Skin of body (tissue), 2 donors: ENCODE results near the gene SPACA4. TPM values are rescaled to one million over a fixed set of nuclear protein-coding genes. Genes with fewer than 3 reads are reported as not detected.
"Not testable (repeated sequence)": the region's sequence is repeated elsewhere in the genome, so short reads cannot be mapped to it uniquely, and the experiment has no call there.

ENCODE experiments used
- DNase-seq: peaks from one replicate; lab custom pipeline; 2025; lab: John Stamatoyannopoulos, UW
- total RNA-seq: library from RNA; depleted of rRNA; stranded (reverse); fragments of >200 nt; gene quantifications from one replicate; pipeline ENCODE4 v1.2.3, GENCODE V29; 2014

Gene SPACA4
- total RNA-seq, 1 donor from 2014 or later, result 0.20 TPM

DNA sequence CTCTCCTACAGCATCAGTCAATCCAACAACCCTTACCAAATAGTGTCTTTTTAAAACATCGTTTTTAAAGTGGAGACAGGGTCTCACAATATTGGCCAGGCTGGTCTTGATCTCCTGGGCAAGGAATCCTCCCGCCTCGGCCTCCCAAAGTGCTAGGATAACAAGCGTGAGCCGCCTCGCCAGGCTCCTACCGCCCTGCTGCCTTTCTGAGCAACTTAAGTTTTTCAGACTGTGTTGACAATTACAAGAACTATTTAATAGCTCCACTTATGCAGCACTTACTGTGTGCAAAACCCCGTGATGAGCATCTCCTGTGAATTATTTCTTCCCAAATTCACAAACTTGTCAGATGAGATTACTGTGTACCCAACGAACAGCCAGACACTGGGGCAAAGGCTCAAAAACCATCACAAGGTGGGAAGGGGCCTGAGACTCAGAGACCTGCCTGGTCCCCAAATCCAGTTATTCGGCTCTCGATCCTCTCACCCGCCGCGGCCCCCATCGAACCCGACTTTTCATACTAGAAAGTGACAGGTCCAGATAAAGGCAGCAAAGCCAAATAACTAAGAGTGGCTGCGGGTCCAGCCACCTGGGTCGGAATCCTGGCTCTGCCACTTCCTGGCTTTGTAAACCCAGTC lies 11.9 kb downstream of the SPACA4 start:
- DNase-seq, result no peak

DNA sequence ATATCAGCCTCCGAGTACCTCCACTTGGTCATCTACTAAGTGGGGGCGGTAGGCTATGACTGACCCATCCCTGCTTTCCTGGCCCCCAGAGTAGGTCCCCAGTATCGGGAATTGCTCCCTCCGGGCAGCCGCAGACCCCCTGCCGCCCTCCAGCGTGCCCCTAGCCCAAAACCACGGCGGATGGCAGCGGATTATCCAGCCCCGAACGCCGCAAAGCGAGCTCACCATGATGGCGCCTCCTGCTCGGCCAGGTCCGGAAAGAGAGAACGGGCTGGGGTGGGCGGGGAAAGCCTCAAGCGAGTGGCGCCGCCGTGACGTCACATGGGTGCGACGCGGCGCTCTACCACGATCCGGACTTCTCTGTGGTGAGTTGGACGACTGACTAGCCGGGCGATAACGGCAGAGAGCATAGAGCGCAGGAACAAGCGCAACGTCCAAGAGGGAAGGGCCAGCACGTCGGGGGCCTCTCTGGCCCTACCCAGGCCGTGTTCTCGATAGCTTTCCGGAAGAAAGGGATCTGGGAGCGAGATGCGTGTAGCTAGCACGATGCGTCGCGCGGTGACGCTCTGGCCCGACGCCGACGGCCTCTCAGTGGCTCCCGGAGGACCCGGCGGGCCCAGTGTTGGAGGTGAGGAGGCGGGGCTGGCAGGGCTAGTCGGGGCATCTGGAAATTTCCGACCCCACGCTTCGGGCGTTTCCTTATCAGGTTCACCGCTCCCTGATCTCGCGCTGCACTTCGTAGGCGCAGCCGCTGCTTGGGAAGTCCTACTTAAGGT lies 12.6 kb downstream of the SPACA4 start, which contains the start of the genes RPL18 and SPHK2:
Gene RPL18, minus strand, starts transcription at position 263 of the 776 bp plus-strand sequence. Its CDS starts 35 bp downstream, at position 228.
Gene SPHK2, plus strand, starts transcription at position 591 of the 776 bp plus-strand sequence. CDS start 1,009 bp downstream, outside the sequence.
- peak; percentile 100 for DNase-seq

- DNase-seq, result no peak
Observed at GRCh38 chr19:48619692-48620585, 13.4 kb downstream of the SPACA4 start.

DNA sequence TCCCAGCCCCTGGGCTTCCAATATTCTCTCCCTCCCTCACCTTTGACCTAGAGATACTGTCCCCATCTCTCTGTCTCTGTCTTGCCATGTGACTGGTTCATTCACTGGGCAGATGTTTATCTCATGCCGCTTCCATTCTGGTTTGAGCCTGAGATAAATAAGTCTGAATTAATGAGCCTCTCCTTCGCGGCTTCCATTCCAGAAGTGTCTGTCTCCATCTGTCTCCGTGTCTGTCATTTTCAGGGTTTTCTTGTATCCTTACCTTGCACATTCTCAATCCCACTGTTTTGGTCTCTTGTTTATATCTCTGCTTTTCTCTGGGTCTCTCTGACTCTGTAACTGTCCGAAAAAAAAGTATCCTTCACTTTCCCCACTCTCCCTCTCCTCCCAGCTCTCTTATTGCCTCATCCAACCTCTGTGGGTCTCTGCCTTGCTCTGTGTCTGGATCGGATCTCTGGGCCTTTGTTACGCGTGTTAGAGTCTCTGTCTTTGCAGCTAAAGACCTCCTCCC lies 17.1 kb downstream of the SPACA4 start:
- DNase-seq, result no peak

DNA sequence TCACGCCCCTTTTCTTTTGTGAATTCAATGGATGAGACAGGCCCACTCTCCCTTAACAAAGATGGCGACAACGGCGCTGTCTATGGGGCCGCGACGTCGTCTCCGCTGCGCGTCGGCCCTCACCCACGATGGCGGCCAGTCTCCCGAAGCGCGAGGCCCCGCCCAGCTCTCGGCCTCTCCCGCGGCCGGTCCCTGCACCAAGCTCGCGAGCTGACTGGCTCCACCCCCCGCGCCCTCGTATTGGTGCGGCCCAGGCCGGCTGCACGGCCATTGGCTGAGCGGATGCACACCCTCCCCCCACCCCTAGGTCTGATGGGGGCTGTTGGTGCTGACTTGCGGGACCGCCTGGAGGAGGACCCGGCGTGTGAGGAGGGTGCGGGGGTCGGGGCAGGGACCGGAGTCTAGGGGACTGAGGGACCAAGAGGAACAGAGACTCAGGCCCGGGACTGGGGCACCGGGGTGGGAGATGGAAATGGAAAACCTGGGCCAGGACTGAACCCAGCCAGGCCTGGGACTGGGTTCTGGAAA lies 17.6 kb downstream of the SPACA4 start:
- DNase-seq, result peak; percentile 97

- no peak for DNase-seq
Observed at GRCh38 chr19:48624791-48625723, 18.5 kb downstream of the SPACA4 start.

DNA sequence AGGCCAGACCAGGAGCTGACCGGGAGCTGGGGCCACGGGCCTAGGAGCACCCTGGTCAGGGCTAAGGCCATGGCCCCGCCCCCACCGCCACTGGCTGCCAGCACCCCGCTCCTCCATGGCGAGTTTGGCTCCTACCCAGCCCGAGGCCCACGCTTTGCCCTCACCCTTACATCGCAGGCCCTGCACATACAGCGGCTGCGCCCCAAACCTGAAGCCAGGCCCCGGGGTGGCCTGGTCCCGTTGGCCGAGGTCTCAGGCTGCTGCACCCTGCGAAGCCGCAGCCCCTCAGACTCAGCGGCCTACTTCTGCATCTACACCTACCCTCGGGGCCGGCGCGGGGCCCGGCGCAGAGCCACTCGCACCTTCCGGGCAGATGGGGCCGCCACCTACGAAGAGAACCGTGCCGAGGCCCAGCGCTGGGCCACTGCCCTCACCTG lies 19.4 kb downstream of the SPACA4 start:
- DNase-seq, result no peak

DNA sequence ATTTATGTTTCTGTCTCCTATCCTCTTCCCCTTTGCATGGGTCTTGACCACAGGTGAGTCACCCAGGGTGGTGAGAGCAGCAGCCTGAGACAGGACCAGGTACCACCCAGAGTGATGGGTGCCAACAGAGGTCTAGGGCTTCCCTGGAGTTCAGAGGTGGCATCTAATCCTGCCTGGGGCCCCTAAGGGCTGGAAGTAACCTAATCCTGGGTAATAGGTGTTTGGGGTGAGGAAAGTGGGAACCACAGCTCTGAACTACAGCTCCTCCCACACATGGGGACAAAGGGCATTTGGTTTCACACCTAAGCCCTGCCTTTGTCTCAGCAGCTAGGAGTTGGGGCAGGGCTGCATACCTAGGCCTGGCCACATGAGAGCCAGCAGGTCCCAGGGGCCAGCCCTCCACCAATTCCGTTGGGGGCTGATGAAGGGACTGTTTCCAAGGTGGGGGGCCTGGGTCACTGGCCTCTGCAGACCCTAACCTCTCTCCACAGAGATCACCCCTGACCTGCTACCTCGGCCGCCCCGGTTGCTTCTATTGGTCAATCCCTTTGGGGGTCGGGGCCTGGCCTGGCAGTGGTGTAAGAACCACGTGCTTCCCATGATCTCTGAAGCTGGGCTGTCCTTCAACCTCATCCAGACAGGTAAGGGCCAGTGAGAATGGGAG lies 20.8 kb downstream of the SPACA4 start:
- DNase-seq, result no peak

DNA sequence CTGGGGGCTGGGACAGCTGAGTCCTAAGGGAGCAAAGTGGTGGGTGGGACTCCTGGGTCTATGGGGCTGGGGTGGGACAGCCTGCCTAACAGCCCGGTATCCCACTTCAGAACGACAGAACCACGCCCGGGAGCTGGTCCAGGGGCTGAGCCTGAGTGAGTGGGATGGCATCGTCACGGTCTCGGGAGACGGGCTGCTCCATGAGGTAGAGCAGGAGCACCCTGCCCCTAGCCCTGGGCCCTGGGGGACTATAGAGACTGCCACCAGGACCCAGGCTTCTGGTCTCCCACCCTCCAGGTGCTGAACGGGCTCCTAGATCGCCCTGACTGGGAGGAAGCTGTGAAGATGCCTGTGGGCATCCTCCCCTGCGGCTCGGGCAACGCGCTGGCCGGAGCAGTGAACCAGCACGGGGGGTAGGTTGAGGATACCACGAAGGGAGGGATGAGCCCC lies 21.3 kb downstream of the SPACA4 start:
- DNase-seq, result no peak

DNA sequence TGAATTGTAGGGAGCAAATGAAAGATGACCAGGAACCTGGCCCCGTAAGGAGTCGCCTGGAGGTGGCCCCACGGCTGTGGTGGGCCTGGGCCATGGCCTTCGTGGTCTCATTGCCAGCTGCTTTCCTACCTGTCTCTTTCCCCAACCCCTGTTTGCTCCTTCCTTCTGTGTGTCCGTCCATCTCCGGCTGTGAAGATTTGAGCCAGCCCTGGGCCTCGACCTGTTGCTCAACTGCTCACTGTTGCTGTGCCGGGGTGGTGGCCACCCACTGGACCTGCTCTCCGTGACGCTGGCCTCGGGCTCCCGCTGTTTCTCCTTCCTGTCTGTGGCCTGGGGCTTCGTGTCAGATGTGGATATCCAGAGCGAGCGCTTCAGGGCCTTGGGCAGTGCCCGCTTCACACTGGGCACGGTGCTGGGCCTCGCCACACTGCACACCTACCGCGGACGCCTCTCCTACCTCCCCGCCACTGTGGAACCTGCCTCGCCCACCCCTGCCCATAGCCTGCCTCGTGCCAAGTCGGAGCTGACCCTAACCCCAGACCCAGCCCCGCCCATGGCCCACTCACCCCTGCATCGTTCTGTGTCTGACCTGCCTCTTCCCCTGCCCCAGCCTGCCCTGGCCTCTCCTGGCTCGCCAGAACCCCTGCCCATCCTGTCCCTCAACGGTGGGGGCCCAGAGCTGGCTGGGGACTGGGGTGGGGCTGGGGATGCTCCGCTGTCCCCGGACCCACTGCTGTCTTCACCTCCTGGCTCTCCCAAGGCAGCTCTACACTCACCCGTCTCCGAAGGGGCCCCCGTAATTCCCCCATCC lies 22.1 kb downstream of the SPACA4 start:
- no peak for DNase-seq

- DNase-seq, result no peak
Observed at GRCh38 chr19:48629297-48629598, 22.7 kb downstream of the SPACA4 start.

DNA sequence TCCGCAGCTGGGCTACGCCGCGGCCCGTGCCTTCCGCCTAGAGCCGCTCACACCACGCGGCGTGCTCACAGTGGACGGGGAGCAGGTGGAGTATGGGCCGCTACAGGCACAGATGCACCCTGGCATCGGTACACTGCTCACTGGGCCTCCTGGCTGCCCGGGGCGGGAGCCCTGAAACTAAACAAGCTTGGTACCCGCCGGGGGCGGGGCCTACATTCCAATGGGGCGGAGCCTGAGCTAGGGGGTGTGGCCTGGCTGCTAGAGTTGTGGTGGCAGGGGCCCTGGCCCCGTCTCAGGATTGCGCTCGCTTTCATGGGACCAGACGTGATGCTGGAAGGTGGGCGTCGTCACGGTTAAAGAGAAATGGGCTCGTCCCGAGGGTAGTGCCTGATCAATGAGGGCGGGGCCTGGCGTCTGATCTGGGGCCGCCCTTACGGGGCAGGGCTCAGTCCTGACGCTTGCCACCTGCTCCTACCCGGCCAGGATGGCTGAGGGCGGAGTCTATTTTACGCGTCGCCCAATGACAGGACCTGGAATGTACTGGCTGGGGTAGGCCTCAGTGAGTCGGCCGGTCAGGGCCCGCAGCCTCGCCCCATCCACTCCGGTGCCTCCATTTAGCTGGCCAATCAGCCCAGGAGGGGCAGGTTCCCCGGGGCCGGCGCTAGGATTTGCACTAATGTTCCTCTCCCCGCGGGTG lies 23.2 kb downstream of the SPACA4 start:
- no peak for DNase-seq

DNA sequence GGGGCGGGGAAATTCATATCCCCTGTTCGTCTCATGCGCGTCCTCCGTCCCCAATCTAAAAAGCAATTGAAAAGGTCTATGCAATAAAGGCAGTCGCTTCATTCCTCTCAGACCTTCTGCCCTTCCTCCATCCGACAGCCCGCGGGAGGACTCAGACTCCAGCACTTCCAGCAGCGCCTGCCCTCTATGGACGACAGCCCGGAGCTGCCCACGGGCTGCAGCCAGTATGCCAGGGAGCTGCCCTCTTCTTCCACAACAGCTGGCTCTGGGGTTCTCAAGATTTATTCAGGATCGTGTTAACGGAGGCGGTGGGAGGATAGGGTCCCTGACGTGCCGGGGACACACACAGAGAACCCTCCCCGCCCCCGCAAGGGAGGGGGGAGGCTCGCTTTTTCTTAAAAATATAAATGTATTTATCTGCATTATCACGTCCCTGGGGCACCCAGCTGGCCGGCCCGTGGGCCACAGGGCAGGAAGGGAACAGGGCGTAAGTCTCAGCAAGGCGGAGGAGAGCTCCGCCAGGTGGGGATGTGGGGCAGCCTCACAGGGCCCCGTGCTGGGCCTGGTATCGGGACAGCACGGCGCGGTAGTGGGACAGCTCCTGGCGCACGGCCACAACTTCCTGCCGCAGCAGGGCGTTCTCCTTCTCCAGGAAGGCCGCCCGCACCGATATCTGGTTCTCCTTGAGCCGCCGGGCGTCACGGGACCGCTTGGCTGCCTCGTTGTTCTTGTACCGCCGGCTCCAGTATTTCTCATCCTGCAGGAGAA lies 23.9 kb downstream of the SPACA4 start:
- peak; percentile 52 for DNase-seq

- peak; percentile 52 for DNase-seq
Observed at GRCh38 chr19:48631225-48631624, 24.7 kb downstream of the SPACA4 start.

DNA sequence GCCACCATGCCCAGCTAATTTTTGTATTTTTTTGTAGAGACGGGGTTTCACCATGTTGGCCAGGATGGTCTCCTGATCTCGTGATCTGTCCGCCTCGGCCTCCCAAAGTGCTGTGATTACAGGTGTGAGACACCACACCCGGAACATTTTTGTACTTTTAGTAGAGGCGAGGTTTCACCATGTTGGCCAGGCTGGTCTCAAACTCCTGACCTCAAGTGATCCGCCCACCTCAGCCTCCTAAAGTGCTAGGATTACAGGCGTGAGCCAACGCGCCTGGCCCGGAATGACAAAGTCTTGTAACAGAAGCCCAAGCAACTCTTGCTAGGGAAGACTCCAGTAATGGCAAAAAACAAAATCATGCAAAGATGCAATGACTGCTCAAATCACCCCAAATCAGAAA lies 25.7 kb downstream of the SPACA4 start:
- DNase-seq, result not testable (repeated sequence)

DNA sequence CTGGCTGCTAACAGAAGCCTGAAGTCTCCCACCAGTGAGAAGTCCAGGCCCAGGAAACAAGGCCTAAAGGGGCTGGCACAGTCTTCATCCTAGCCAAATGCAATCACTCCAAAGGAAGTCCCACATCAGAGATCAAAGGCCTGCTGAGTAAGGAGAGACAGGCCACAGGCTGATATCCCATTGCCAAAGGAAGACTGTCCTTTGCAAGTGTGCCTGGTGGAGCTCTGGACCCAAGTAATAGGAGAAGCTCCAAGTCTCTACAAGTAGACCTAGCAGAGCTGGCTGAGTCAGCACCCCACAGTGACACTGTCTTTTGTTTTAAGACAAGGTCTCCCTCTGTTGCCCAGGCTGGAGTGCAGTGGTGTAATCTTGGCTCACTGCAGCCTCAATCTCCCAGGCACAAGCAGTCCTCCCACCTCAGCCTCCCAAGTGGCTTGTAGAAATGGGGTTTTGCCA lies 26.2 kb downstream of the SPACA4 start:
- DNase-seq, result no peak
